RWPE1 (cell line): Measurements from ENCODE around the gene GABRB3.

Experiments used
- CTCF ChIA-PET: fragments of 350-600 bp; sonication (Branson Sonifier 250); formaldehyde crosslinking; extraction: SDS; loops from one replicate; lab custom pipeline; 2021; lab: Yijun Ruan, JAX
- POLR2A ChIA-PET: fragments of 400-600 bp; formaldehyde crosslinking; extraction: SDS; loops from one replicate; lab custom pipeline; 2020; ENCODE audit warnings: antibody characterized with exemption; ENCODE audit not compliant: low non-redundant PET; lab: Yijun Ruan, JAX
- DNase-seq: peaks from one replicate; pipeline ENCODE4 v3.0.0; 2012; ENCODE audit warnings: low spot score
- H3K27ac ChIP-seq: fragments of 450-650 bp; 2 replicates; pipeline ENCODE4 v1.5.1; 2017
- TF ChIP-seq, protein P1 (sequence below): fragments of 450-650 bp; conservative IDR thresholded peaks from 2 replicates; pipeline ENCODE4 v1.5.1; 2017; ENCODE audit warnings: low read depth, mild to moderate bottlenecking

GABRB3 gene

DNA sequence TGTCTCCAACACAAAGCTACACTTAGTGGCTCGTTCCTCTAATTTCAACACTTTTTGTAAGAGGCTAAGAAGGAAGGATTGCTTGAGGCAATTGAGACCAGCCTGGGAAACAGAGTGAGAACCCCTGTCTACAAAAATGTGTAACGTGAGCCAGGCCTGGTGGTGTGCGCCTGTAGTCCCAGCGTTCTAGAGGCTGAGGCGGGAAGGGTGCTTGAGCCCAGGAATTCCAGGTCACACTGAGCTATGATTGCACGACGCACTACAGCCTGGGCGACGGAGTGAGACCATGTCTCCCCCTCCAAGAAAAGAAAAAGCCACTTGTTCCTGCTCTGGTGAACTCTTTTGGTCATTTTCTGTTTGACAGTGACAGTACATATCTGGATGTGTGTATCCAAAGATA lies 127.9 kb downstream of the GABRB3 start:
- no peak overlapping the region for H3K27ac ChIP-seq
- ChIA-PET CTCF (no interaction called here), POLR2A (no interaction called here)
- TF ChIP-seq, protein P1, sequence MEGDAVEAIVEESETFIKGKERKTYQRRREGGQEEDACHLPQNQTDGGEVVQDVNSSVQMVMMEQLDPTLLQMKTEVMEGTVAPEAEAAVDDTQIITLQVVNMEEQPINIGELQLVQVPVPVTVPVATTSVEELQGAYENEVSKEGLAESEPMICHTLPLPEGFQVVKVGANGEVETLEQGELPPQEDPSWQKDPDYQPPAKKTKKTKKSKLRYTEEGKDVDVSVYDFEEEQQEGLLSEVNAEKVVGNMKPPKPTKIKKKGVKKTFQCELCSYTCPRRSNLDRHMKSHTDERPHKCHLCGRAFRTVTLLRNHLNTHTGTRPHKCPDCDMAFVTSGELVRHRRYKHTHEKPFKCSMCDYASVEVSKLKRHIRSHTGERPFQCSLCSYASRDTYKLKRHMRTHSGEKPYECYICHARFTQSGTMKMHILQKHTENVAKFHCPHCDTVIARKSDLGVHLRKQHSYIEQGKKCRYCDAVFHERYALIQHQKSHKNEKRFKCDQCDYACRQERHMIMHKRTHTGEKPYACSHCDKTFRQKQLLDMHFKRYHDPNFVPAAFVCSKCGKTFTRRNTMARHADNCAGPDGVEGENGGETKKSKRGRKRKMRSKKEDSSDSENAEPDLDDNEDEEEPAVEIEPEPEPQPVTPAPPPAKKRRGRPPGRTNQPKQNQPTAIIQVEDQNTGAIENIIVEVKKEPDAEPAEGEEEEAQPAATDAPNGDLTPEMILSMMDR, result no peak
- no peak for DNase-seq

DNA sequence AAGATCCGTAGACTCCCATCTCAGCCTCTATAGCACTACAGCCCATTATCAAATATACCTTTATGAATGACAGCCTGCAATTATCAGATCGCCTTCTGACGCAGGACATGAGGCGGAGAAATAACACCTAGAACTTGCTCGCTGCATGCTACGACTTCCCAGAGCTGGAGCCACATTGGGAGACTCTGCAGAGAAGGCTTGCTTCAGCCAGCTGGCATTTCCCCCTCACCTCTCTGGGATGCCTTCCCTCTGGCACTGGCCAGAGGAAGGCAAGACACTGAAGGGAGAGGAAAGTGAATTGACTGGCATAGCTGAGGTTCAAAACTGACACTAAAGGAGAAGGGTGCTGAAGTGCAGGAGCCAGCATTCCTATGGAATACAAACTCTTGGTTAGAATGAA lies 131.7 kb downstream of the GABRB3 start:
- TF ChIP-seq, protein P1, result no peak
- H3K27ac ChIP-seq, result no peak overlapping the region
- POLR2A ChIA-PET, result no interaction called here
- CTCF ChIA-PET, result no interaction called here
- no peak for DNase-seq

DNA sequence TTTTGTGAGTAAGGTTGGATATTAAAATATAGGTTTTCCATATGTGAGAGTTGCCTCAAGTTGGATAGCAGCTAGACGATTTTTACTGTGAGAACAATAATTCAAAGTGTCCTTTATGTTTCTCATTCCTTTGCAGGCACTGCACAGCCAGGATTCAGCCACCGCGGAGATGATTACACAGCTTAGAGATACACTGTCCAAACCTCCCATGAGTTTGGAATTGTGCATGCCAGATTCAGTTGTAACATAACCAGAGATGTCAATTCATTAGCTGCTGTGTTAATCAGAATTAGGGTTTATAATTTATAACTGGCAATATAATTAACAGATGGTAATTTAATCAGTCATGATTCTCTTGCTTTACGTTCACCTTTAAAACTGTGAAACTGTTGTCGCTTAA lies 132.3 kb downstream of the GABRB3 start:
- CTCF ChIA-PET, result no interaction called here

DNA sequence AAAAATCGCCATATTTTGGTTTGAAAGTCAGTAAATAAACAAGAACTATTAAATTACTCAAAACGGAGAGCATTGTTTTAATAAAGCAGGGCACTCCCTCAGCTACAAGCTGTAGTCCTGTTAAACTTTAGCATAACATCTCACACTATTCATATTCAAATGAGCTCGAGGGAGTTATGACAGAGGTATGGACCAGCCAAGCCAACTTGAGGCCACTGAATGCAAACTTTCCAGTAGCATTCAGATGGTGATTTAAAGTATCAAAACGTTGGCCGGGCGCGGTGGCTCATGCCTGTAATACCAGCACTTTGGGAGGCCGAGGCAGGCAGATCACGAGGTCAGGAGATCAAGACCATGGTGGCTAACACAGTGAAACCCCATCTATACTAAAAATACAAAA lies 132.9 kb downstream of the GABRB3 start:
- POLR2A ChIA-PET, result no interaction called here
- CTCF ChIA-PET, result no interaction called here
- no peak for DNase-seq
- no peak overlapping the region for H3K27ac ChIP-seq
- TF ChIP-seq, protein P1, result no peak

More for the DNA sequence above, 132.3 kb downstream of the GABRB3 start:
- POLR2A ChIA-PET, result no interaction called here
- no peak for DNase-seq
- TF ChIP-seq, protein P1, result no peak
- H3K27ac ChIP-seq, result no peak overlapping the region

DNA sequence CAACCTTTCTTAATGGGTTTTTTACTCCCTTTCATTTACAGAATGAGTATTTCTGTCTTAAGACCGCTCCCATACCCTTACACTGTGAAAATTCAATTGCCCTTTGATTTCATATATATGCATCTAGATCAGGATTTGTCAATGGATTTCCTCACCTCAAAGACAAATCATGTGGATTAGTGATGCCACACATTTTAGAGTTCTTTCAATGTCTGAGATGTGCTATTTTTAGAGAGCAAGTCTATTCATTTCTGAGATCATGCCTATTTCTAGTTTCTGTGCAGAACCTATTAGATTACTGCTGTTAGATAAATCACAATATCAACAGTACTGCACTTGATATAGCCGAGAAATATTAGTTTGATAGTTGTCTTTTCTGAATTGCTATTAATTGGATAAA lies 137.3 kb downstream of the GABRB3 start:
- DNase-seq, result no peak
- POLR2A ChIA-PET, result no interaction called here

DNA sequence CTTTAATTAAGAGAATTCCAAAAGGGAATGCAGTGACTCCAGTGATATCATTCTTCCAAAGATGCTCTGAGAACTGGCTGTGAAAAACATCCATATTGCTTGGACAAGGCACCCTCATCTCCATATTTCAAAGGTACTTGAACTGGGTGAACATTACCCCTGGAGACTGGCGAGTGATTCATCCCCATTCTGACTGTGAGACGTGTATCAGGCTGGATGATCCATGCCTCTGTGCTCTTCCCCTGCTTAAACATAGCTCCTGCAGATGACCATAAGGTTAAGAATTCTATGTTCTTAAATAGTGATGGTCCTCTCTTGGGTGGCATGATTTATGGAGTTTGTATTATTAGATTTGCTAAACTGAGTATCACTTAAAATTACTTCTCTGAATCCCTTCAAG lies 137.8 kb downstream of the GABRB3 start:
- H3K27ac ChIP-seq, result no peak overlapping the region
- DNase-seq, result no peak
- CTCF ChIA-PET, result no interaction called here
- POLR2A ChIA-PET, result no interaction called here
- TF ChIP-seq, protein P1, result no peak

More for the DNA sequence above, 137.3 kb downstream of the GABRB3 start:
- H3K27ac ChIP-seq, result no peak overlapping the region
- CTCF ChIA-PET, result no interaction called here
- TF ChIP-seq, protein P1, result no peak

DNA sequence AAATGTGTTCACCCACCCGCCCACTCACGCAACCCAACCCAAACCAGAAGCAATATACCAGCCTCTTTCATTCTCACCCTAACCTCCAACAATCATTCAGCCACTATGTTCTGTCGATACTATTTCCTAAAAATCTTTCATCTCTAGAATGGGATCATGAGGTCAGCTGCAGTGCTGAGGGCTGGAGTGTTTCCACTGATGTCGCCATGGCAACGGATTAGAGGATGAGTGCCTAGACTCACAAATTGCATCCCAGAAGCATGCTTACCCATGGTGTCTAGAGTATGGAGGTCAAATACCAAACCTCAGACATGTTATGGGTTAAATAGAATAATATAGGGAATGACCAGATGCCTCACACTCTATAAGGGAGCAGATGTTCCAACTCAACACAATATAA lies 138.5 kb downstream of the GABRB3 start:
- TF ChIP-seq, protein P1, result no peak
- CTCF ChIA-PET, result no interaction called here
- POLR2A ChIA-PET, result no interaction called here
- no peak for DNase-seq
- no peak overlapping the region for H3K27ac ChIP-seq
